Right lobe of liver (tissue), 4 donors: Measurements from ENCODE around the gene RBM47.

Source experiments
- POLR2A ChIP-seq: fragments of 450-650 bp; IDR thresholded peaks from one replicate; pipeline ENCODE4 v1.6.1; 2017; ENCODE audit warnings: antibody characterized with exemption, mild to moderate bottlenecking
- TF ChIP-seq, protein P1 (sequence below), 4 donors: fragments of 200-600 bp in 3 of 4; fragments of 450-650 bp in 1 of 4; IDR thresholded peaks; one replicate each; pipeline versions ENCODE4 v1.5.1 to v1.8.0; 2016 to 2022; ENCODE audit warnings: antibody characterized with exemption in 4 of 4, mild to moderate bottlenecking in 2 of 4
- donor health status: DM: no; HTN: no; CAD: no.
- donor health status: DM: no; HTN: no; CAD: no.
- donor health status: DM: no; HTN: yes; CAD: no.

DNA sequence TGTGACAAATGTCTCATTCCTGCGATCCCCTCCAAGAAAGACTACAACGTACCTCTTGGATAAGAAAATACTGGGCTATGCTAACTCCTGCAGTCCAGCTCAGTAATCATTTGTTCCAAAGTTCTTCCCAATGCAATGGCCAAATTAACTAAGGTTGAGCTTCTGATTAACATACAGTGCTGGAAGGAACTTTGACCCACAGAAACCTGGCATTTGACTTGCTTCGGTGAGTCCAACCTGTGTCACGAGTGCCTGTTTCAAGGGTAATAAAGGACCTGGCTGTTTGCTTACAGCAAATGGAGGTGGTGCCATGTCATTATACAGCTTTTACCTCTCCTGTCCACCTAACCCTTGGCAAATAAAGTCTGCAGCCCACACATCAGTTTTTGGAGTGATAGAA, 83.2 kb downstream of the RBM47 start:
- TF ChIP-seq, protein P1, sequence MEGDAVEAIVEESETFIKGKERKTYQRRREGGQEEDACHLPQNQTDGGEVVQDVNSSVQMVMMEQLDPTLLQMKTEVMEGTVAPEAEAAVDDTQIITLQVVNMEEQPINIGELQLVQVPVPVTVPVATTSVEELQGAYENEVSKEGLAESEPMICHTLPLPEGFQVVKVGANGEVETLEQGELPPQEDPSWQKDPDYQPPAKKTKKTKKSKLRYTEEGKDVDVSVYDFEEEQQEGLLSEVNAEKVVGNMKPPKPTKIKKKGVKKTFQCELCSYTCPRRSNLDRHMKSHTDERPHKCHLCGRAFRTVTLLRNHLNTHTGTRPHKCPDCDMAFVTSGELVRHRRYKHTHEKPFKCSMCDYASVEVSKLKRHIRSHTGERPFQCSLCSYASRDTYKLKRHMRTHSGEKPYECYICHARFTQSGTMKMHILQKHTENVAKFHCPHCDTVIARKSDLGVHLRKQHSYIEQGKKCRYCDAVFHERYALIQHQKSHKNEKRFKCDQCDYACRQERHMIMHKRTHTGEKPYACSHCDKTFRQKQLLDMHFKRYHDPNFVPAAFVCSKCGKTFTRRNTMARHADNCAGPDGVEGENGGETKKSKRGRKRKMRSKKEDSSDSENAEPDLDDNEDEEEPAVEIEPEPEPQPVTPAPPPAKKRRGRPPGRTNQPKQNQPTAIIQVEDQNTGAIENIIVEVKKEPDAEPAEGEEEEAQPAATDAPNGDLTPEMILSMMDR (IDR thresholded peaks at IDR 0.05): no peak
- no peak for TF ChIP-seq POLR2A
